Neuronal stem cell (in vitro differentiated cells): ENCODE results near the gene EMILIN1.

Experiments used
- DNase-seq: peaks from one replicate; pipeline ENCODE4 v3.0.0-alpha.2; 2013; ENCODE audit warnings: low spot score
- H2AFZ ChIP-seq: one replicate; pipeline ENCODE4 v1.6.1; 2013; ENCODE audit warnings: mild to moderate bottlenecking, low read length, inconsistent platforms
- H2AK5ac ChIP-seq: 2 replicates; pipeline ENCODE4 v1.6.1; 2013; ENCODE audit warnings: low read depth, mild to moderate bottlenecking, inconsistent platforms, low read length, moderate library complexity, mixed read lengths
- H2BK120ac ChIP-seq: 2 replicates; pipeline ENCODE4 v1.6.1; 2013; ENCODE audit warnings: low read depth, mild to moderate bottlenecking, inconsistent platforms, low read length, moderate library complexity, mixed read lengths
- H2BK12ac ChIP-seq: one replicate; pipeline ENCODE4 v1.6.1; 2013; ENCODE audit warnings: low read length, inconsistent platforms
- H2BK15ac ChIP-seq: 2 replicates; pipeline ENCODE4 v1.6.1; 2013; ENCODE audit warnings: mild to moderate bottlenecking, low read length, inconsistent platforms, mixed read lengths
- H2BK5ac ChIP-seq: one replicate; pipeline ENCODE4 v1.6.1; 2013; ENCODE audit warnings: inconsistent platforms, mild to moderate bottlenecking, low read length, moderate library complexity
- H3K14ac ChIP-seq: one replicate; pipeline ENCODE4 v1.6.1; 2013; ENCODE audit warnings: low read length, inconsistent platforms
- H3K18ac ChIP-seq: 2 replicates; pipeline ENCODE4 v1.6.1; 2013; ENCODE audit warnings: low read length, inconsistent platforms
- H3K23ac ChIP-seq: 2 replicates; pipeline ENCODE4 v1.6.1; 2013; ENCODE audit warnings: low read depth, mild to moderate bottlenecking, mixed read lengths, low read length, inconsistent platforms; ENCODE audit not compliant: poor library complexity
- H3K27ac ChIP-seq: replicated peaks from 3 replicates; pipeline ENCODE4 v1.5.1; 2013; ENCODE audit warnings: low read length, inconsistent platforms
- H3K27me3 ChIP-seq, 3 experiments: 2 replicates each; pipeline ENCODE4 v1.6.1; 2013; ENCODE audit warnings: low read length in 3 of 3, mild to moderate bottlenecking in 2 of 3, inconsistent platforms in 1 of 3, low read depth in 1 of 3, mixed read lengths in 1 of 3, moderate library complexity in 1 of 3; ENCODE audit not compliant: control insufficient read depth in 3 of 3, insufficient read depth in 3 of 3
- H3K36me3 ChIP-seq, 2 donors: replicated peaks in 1 of 2; 2 replicates each; pipeline ENCODE4 v1.6.1; 2013; ENCODE audit warnings: low read length in 2 of 2; ENCODE audit not compliant: control insufficient read depth in 2 of 2, insufficient read depth in 2 of 2
- H3K4ac ChIP-seq: 2 replicates; pipeline ENCODE4 v1.6.1; 2013; ENCODE audit warnings: inconsistent platforms, mild to moderate bottlenecking, low read length, moderate library complexity
- H3K4me1 ChIP-seq, 2 donors: 1 replicate in 1 of 2; 2 replicates in 1 of 2; pipeline ENCODE4 v1.6.1; 2013; ENCODE audit warnings: low read length in 2 of 2, low read depth in 1 of 2; ENCODE audit not compliant: control insufficient read depth in 2 of 2, insufficient read depth in 1 of 2
- H3K4me2 ChIP-seq: one replicate; pipeline ENCODE4 v1.6.1; 2013; ENCODE audit warnings: mild to moderate bottlenecking, low read length, inconsistent platforms; ENCODE audit not compliant: insufficient read depth, poor library complexity, severe bottlenecking
- H3K4me3 ChIP-seq, 2 donors: 2 replicates each; pipeline ENCODE4 v1.5.1; 2013; ENCODE audit warnings: low read length in 2 of 2, mild to moderate bottlenecking in 2 of 2, inconsistent platforms in 1 of 2, moderate library complexity in 1 of 2
- H3K79me1 ChIP-seq: one replicate; pipeline ENCODE4 v1.6.1; 2013; ENCODE audit warnings: low read depth, mild to moderate bottlenecking, inconsistent platforms, low read length, moderate library complexity
- H3K9ac ChIP-seq: one replicate; pipeline ENCODE4 v1.6.1; 2013; ENCODE audit warnings: mild to moderate bottlenecking, low read depth, low read length, inconsistent platforms; ENCODE audit not compliant: poor library complexity
- H3K9me3 ChIP-seq, 2 donors: replicated peaks in 1 of 2; 2 replicates each; pipeline versions ENCODE3 to v1.6.1; 2013; ENCODE audit warnings: low read length in 2 of 2, mild to moderate bottlenecking in 2 of 2, inconsistent platforms in 1 of 2, low read depth in 1 of 2, mixed read lengths in 1 of 2, moderate library complexity in 1 of 2; ENCODE audit not compliant: control insufficient read depth in 2 of 2, insufficient read depth in 1 of 2
- H4K8ac ChIP-seq: one replicate; pipeline ENCODE4 v1.6.1; 2013; ENCODE audit warnings: low read depth, mild to moderate bottlenecking, inconsistent platforms, low read length, moderate library complexity
- H4K91ac ChIP-seq: one replicate; pipeline ENCODE4 v1.6.1; 2013; ENCODE audit warnings: low read length, low read depth, mild to moderate bottlenecking, inconsistent platforms; ENCODE audit not compliant: poor library complexity
- WGBS, 2 donors: extraction: QIAGEN DNeasy Blood & Tissue Kit; methylation state at CpG; one replicate each; pipeline ENCODE4 v1.1.7; 2013; ENCODE audit warnings: missing lambda C conversion rate in 2 of 2, mixed read lengths in 1 of 2; ENCODE audit not compliant: insufficient read length in 2 of 2, insufficient replicate concordance in 1 of 2; ENCODE audit errors: extremely low coverage in 2 of 2; 5-methylcytosine and 5-hydroxymethylcytosine counted together

The EMILIN1 gene

GRCh38 chr2:27087823-27088410 is 9.5 kb downstream of the EMILIN1 start:
- no peaks in the 10 kb centered on the region for H3K36me3 ChIP-seq
- H3K27me3 ChIP-seq = peaks cover 0 to 6% (median 6%) of the 10 kb centered on the region in 3 experiments
- H3K4me1 ChIP-seq = peaks cover 3 to 8% of the 10 kb centered on the region in 2 donors
- no peak overlapping the region for H2BK12ac ChIP-seq
- H2BK15ac ChIP-seq = no peak overlapping the region
- no peak overlapping the region for H2AFZ ChIP-seq
- H3K23ac ChIP-seq = no peak overlapping the region
- H3K79me1 ChIP-seq = no peaks in the 10 kb centered on the region
- no peak overlapping the region for H2AK5ac ChIP-seq
- H3K4ac ChIP-seq = no peak overlapping the region
- no peak overlapping the region for H4K8ac ChIP-seq
- H3K4me2 ChIP-seq = no peak overlapping the region
- no peak overlapping the region for H4K91ac ChIP-seq
- H2BK120ac ChIP-seq = no peak overlapping the region
- no peak for DNase-seq
- no peak overlapping the region for H3K9ac ChIP-seq
- H3K27ac ChIP-seq = no peak overlapping the region
- H3K14ac ChIP-seq = no peak overlapping the region
- no peak overlapping the region for H3K18ac ChIP-seq
- no peak overlapping the region for H2BK5ac ChIP-seq
- H3K4me3 ChIP-seq = no peak overlapping the region
- H3K9me3 ChIP-seq = no peaks in the 10 kb centered on the region
- WGBS, 2 donors = no CpG with 5 or more reads among the region's 5 CpGs

- no peak overlapping the region for H3K4me3 ChIP-seq
- no peak overlapping the region for H4K8ac ChIP-seq
- no peak overlapping the region for H2BK15ac ChIP-seq
- H4K91ac ChIP-seq = no peak overlapping the region
- no peak for DNase-seq
- H3K18ac ChIP-seq = no peak overlapping the region
- H3K4me1 ChIP-seq = peaks cover 3 to 7% of the 10 kb centered on the region in 2 donors
- no peak overlapping the region for H3K4ac ChIP-seq
- H3K4me2 ChIP-seq = no peak overlapping the region
- H2AFZ ChIP-seq = no peak overlapping the region
- no peaks in the 10 kb centered on the region for H3K9me3 ChIP-seq
- no peak overlapping the region for H3K14ac ChIP-seq
- no peak overlapping the region for H3K27ac ChIP-seq
- no CpG with 5 or more reads among the region's 6 CpGs for WGBS, 2 donors
- H3K23ac ChIP-seq = no peak overlapping the region
- H2AK5ac ChIP-seq = no peak overlapping the region
- H3K9ac ChIP-seq = no peak overlapping the region
- H2BK12ac ChIP-seq = no peak overlapping the region
- H2BK120ac ChIP-seq = no peak overlapping the region
- peaks cover 0 to 6% (median 6%) of the 10 kb centered on the region in 3 experiments for H3K27me3 ChIP-seq
- H3K36me3 ChIP-seq = no peaks in the 10 kb centered on the region
- no peaks in the 10 kb centered on the region for H3K79me1 ChIP-seq
- H2BK5ac ChIP-seq = no peak overlapping the region
These were observed 10.2 kb downstream of the EMILIN1 start for GRCh38 chr2:27088634-27089033.

GRCh38 chr2:27089111-27089954 is 10.9 kb downstream of the EMILIN1 start:
- no peak overlapping the region for H4K91ac ChIP-seq
- H3K27ac ChIP-seq = no peak overlapping the region
- no peak overlapping the region for H3K4ac ChIP-seq
- no peak for DNase-seq
- H2BK5ac ChIP-seq = no peak overlapping the region
- no peak overlapping the region for H3K9ac ChIP-seq
- H3K36me3 ChIP-seq = no peaks in the 10 kb centered on the region
- no peak overlapping the region for H2AFZ ChIP-seq
- no CpG with 5 or more reads among the region's 14 CpGs for WGBS, 2 donors
- H3K4me3 ChIP-seq = no peak overlapping the region
- H2BK120ac ChIP-seq = no peak overlapping the region
- peaks cover 0 to 6% (median 6%) of the 10 kb centered on the region in 3 experiments for H3K27me3 ChIP-seq
- peak overlapping the region; percentile 46 for H3K23ac ChIP-seq
- H3K14ac ChIP-seq = no peak overlapping the region
- no peak overlapping the region for H3K4me2 ChIP-seq
- no peak overlapping the region for H4K8ac ChIP-seq
- no peak overlapping the region for H2BK15ac ChIP-seq
- no peak overlapping the region for H3K18ac ChIP-seq
- no peaks in the 10 kb centered on the region for H3K9me3 ChIP-seq
- peak overlapping the region; percentile 34 for H2AK5ac ChIP-seq
- H3K4me1 ChIP-seq = peaks cover 3 to 6% of the 10 kb centered on the region in 2 donors
- H2BK12ac ChIP-seq = peak overlapping the region; percentile 14
- no peaks in the 10 kb centered on the region for H3K79me1 ChIP-seq
